HG03108 (cell line): ENCODE measurements around the gene TPM4.
"Not testable (repeated sequence)": the region's sequence is repeated elsewhere in the genome, so short reads cannot be mapped to it uniquely, and the experiment has no call there.

ENCODE experiments used
- ATAC-seq: cut with Tn5 transposase; IDR thresholded peaks from one replicate; pipeline ENCODE4 v1.9.1; 2021; ENCODE audit warnings: moderate library complexity; ENCODE audit not compliant: unreplicated experiment

The TPM4 gene

GRCh38 chr19:16070366-16070990 lies 5.8 kb upstream of the TPM4 start:
- peak; percentile 65 for ATAC-seq

GRCh38 chr19:16071072-16071691 lies 5.1 kb upstream of the TPM4 start:
- ATAC-seq: no peak

- no peak for ATAC-seq
These were observed 2.8 kb upstream of the TPM4 start for GRCh38 chr19:16073481-16073880.

- ATAC-seq: no peak
These were observed 2.3 kb upstream of the TPM4 start for GRCh38 chr19:16073988-16074387.

- no peak for ATAC-seq
These were observed 1.6 kb upstream of the TPM4 start for GRCh38 chr19:16074488-16075365.

- ATAC-seq: no peak
These were observed 703 bp upstream of the TPM4 start for GRCh38 chr19:16075430-16076153.

- no peak for ATAC-seq
These were observed 790 bp downstream of the TPM4 start for GRCh38 chr19:16076958-16077611.

GRCh38 chr19:16077984-16078758 lies 1.9 kb downstream of the TPM4 start:
- ATAC-seq: no peak

GRCh38 chr19:16078759-16079707 lies 2.7 kb downstream of the TPM4 start:
- ATAC-seq: peak; percentile 34

- ATAC-seq: no peak
These were observed 7.9 kb downstream of the TPM4 start for GRCh38 chr19:16084067-16084685.

GRCh38 chr19:16085115-16085514 lies 8.8 kb downstream of the TPM4 start:
- no peak for ATAC-seq

- ATAC-seq: not testable (repeated sequence)
These were observed 11.1 kb downstream of the TPM4 start for GRCh38 chr19:16087404-16087803.

GRCh38 chr19:16087940-16088339 lies 11.6 kb downstream of the TPM4 start:
- ATAC-seq: no peak

GRCh38 chr19:16088351-16089009 lies 12.2 kb downstream of the TPM4 start:
- no peak for ATAC-seq

GRCh38 chr19:16089010-16089846 lies 12.9 kb downstream of the TPM4 start:
- no peak for ATAC-seq

- no peak for ATAC-seq
These were observed 15.5 kb downstream of the TPM4 start for GRCh38 chr19:16091546-16092475.
